Stimulated activated CD4-positive, alpha-beta T cell treated with anti-CD3 and anti-CD28 coated beads, Interleukin-12 subunit alpha, Interleukin-12 subunit beta, amount 100 ng/mL, for 48 hours (primary cell): Measurements from ENCODE around the gene USP44.
"Not testable (repeated sequence)": the region's sequence is repeated elsewhere in the genome, so short reads cannot be mapped to it uniquely, and the experiment has no call there.

ENCODE experiments used
- DNase-seq, 3 donors: peaks; one replicate each; pipeline ENCODE4 v3.0.0-alpha.2; 2020; ENCODE audit warnings: low read depth in 2 of 3, low spot score in 1 of 3

USP44 gene

DNA sequence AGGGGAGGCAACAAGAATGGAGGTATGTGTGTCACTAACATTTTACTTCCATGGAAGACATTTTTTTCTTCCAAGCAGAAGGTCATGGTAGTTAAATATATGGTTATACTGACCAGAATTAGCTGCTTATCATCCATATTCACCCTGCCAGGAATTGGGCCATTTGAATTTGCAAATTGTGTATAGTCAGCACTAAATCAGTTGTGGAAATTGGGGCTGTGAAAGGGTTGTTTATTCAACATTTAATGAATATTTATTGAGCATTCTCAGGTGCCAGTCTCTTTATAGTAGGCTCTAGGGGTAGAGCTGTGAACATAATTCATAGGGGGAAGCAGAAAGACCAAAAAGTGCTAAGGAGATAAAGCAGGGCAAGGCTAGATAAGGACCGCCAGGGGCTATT, 39.3 kb downstream of the USP44 start:
- DNase-seq, result no peak

- no peak for DNase-seq
Measured at GRCh38 chr12:95509300-95509699, 42.0 kb downstream of the USP44 start.

GRCh38 chr12:95506707-95507523, 44.4 kb downstream of the USP44 start:
- no peak for DNase-seq

GRCh38 chr12:95505039-95505438, 46.2 kb downstream of the USP44 start:
- no peak for DNase-seq

- no peak for DNase-seq
Measured at GRCh38 chr12:95504140-95504539, 47.1 kb downstream of the USP44 start.

DNA sequence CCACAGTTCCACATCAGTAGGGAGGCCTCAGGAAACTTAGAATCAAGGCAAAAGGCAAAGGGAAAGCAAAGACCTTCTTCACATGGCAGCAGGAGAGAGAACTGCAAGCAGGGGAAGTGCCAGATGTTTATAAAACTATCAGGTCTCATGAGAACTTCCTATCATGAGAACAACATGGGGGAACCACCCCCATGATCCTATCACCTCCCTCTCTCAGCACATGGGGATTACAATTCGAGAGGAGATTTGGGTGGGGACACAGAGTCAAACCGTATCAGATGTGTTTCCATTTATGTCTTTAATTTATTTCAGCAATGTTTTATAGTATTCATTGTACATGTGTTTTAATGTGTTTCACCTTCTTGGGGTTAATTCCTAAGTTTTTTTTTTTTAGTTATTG, 51.5 kb downstream of the USP44 start:
- DNase-seq, result no peak

DNA sequence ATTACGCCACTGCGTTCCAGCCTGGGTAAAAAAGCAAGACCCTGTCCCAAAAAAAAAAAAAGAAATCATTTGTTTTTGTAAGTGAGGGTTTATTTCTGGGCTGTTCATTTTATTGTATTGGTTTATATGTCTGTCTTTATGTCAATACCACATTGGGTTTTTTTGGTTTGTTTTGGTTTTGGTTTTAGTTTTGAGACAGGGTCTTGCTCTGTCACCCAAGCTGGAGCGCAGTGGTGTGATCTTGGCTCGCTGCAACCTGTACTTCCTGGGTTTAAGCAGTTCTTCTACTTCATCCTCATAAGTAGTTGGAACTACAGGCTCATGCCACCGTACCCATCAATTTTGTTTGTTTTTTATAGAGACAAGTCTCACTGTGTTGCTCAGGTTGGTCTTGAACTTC, 52.3 kb downstream of the USP44 start:
- DNase-seq, result no peak

DNA sequence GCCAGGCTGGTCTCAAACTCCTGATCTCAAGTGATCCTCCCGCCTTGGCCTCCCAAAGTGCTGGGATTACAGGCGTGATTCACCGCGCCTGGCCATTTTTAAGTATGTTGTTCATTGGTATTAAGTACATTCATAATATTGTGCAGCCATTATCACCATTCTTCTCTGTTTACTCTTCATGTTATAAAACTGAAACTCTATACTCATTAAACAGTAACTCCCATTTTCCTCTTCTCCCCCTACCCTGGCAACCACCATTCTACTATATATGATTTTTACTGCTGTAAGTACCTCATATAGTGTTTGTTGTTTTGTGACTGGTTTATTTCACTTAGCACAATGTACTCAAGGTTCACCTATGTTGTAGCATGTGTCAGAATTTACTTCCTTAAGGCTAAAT, 54.2 kb downstream of the USP44 start:
- no peak for DNase-seq

DNA sequence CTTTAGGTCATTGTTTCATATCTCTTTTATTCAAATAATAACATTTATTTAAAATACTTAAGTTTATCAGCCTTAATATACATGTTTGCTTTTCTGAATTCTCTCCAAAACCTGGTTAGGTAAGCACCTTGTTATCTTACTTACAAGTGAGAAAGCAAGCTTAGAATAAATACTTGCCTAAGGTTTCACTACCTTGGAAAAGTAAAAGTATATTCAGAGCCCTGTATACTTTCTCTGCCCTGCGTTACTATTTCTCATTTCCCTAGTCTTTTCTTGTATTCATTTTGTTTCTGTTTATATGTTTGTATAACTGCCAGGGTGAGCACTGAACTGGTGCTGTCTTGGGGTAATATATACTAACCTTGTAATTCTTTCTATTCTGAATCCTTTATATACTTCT, 55.8 kb downstream of the USP44 start:
- DNase-seq, result no peak

GRCh38 chr12:95494888-95495287, 56.4 kb downstream of the USP44 start:
- DNase-seq, result no peak

DNA sequence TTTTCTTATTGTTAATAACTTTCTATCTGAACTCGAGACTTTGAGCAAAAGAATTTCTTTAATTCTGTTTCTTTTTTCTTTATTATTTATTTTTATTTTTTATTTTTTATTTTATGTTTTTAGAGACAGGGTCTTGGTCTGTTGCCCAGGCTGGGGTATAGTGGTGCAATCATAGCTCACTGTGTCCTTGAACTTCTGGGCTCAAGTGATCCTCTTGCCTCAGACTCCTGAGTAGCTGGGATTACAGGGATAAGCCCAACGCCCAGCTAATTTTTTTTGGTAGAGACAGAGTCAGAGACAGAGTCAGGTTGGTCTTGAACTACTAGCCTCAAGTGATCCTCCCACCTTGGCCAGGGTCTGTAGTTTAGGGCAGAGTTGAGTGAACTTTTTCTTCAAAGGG, 58.8 kb downstream of the USP44 start:
- no peak for DNase-seq

GRCh38 chr12:95487024-95487423, 64.3 kb downstream of the USP44 start:
- no peak for DNase-seq

DNA sequence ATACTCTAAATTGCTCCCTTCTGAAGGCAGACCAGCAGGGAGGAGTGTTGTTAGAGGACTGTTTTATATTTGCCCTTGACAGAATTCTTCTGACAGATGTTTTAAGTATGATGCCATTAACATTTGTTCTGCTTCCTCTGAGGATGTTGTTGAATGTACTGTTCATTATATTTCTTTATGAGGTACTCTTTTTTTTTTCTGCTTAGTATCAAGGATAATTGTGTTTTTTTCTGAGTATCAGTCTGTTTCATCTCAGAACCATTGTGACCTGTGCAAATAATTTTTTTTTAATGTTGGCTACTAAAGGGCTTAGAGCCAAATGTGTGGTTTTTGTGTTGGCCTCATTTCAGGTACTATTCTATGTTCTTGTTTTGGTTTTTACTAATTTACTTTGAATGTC, 66.8 kb downstream of the USP44 start:
- no peak for DNase-seq

GRCh38 chr12:95482564-95482963, 68.7 kb downstream of the USP44 start:
- not testable (repeated sequence) for DNase-seq

DNA sequence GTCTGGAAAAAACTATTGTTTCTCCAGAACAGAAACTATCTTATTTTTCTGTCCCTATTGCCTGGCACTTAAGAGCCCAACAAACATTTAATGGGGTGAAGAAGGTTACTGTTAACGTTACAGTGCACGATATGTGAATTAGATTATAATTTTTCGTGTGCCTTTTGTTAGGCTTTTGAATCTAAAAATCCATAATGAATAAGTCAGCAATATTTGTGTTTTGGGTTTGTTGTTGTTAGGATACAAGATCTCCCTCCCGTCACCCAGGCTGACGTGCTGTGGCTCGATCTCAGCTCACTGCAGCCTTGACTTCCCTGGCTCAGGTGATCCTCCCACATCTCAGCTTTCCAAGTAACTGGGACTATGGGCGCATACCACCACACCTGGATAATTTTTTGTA, 69.4 kb downstream of the USP44 start:
- no peak for DNase-seq

GRCh38 chr12:95481072-95481471, 70.2 kb downstream of the USP44 start:
- DNase-seq, result no peak

DNA sequence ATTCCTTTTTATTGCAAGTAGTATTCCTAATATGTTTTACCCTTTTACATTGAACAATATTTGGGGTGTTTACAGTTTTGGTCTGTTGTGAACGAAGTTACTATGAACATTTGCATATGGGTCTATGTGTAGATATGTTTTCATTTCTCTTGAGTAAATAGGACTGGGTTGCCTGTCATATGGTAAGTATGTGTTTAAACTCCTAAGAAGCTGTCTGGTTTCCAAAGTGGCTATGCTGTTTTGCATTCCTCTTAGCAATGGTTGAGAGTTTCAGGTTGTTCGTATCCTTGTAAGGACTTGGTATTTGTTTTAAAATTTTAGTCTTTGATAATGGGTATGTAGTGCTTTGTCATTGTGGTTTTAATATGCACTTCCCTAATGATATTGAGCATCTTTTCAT, 71.0 kb downstream of the USP44 start:
- DNase-seq, result no peak

DNA sequence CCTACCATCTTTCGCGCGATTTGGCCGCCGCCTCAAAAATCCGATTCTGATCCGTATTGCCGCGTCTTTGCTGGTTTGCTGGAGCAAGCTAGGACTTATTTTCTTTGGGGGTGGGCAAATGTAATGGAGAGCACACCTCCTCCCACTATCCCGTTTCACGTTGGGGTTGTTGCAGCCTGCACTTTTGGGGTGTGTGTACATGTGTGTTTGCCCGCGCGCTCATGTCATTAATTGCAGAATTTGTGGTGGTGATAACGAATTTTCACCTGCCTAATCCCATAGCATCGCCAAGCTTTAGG, 76.7 kb downstream of the USP44 start:
- DNase-seq, result no peak

DNA sequence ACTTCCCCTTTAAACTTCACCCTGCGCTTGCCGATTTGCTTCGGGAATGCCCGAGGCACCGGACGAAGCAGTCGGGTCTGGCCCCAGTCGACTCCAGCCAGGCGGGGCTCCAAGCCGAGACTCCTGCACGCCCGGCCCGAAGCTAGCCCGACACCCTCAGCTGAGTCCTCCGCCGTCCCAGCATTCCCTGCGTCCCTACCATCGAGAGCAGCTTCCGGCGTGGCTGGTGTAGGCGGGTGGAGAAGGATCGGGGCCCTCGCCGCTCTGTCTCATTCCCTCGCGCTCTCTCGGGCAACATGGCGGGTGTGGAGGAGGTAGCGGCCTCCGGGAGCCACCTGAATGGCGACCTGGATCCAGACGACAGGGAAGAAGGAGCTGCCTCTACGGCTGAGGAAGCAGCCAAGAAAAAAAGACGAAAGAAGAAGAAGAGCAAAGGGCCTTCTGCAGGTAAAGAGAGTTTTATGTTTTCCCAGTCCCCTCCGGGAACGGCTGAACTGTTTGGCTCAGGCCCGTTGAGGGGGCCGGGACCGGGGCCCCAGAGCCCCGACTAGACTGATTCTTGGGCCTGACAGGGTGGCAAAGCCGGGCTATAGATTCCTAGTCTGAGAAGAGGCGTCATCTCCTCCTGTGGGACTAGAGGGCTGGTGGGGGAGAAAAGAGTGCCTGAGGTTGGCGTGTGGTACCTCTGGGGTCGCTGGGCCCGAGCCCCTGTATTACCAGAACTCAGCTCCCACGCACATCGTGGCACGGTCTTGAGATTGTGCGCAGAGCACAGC, 77.2 kb downstream of the USP44 start, which contains the start of gene METAP2:
TSS of gene METAP2 (plus strand) at position 269 of the 776 bp plus-strand sequence. CDS start at position 297, 28 bp downstream.
- DNase-seq, result peak; percentile 92 to 95 (median 94)

DNA sequence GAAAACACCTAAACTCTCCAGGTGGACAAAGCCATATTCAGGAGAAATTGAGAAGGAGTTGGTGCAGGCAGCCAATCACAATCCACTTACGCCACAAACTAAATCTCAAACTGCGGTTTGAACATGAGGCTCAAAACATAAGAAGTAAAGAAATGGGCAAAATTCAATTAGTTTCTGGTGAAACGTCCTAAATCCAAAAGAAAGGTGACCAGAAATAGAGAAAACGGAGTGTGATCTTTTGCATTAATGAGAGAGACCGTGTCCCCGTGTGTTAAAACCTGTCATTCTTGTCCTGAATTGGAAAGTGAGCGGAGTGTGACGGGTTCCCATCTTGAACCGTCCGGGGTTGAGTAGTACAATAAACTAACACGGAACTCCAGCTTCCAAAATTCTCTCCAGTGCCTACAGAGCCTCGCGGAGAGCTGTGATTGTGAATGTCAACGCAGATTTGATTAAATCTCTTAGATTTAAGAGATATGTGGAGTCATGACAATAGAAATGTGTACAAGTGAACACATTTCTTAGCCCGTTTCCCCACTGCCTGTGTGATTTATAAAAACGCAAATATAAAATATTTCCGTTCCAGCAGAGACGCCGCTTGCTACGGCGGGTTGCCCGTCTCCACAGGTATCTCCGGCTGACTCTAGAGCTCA, 77.9 kb downstream of the USP44 start:
- DNase-seq, result peak in 2 of 3 donors; percentile 13 to 24

- DNase-seq, result no peak
Measured at GRCh38 chr12:95470300-95470699, 81.0 kb downstream of the USP44 start.
